ENCODE results near the gene PRSS36. TPM values are rescaled to one million over a fixed set of nuclear protein-coding genes. Genes with fewer than 3 reads are reported as not detected.
A peak's percentile ranks its signal among the peaks of the same experiment; 100 is the strongest.
"Not testable (repeated sequence)": the region's sequence is repeated elsewhere in the genome, so short reads cannot be mapped to it uniquely, and the experiment has no call there.

PRSS36 gene
- total and polyA plus RNA-seq, 10 donors, result 0.70 to 2.6 (median 1.5) TPM; not detected in 1

- Histone ChIP-seq H3K9me3 (no peaks in the 10 kb centered on the region), H3K4me3 (no peak overlapping the region), H3K27ac (no peak overlapping the region), H3K27me3 (replicated peaks in 1 of 7) (no peaks in the 10 kb centered on the region), H3K4me1 (no peaks in the 10 kb centered on the region), H3K36me3 (no peaks in the 10 kb centered on the region)
- WGBS, 5 donors, result 85 to 90% (median 88%) methylated on average over 8 of the region's 8 CpGs
- intact Hi-C loops (cut with DNase I; ENCODE audit: low total_unique reads), result no loop called here
- DNase-seq, result no peak
- TF ChIP-seq POLR2A (IDR thresholded peaks at IDR 0.05), result no peak
- no peak for TF ChIP-seq POLR2AphosphoS5 (IDR thresholded peaks at IDR 0.05)
- no peak for TF ChIP-seq CTCF (IDR thresholded peaks at IDR 0.05 in 8 of 11, conservative IDR thresholded peaks at IDR 0.05 in 3 of 11)
Measured at GRCh38 chr16:31167315-31167714, 17.4 kb upstream of the PRSS36 start.

- Histone ChIP-seq H3K27me3 (replicated peaks in 1 of 7) (peaks cover 0 to 18% (median 0%) of the 10 kb centered on the region in 7 donors), H3K27ac (no peak overlapping the region), H3K4me3 (peak overlapping the region in 1 of 8 donors; percentile 14), H3K9me3 (no peaks in the 10 kb centered on the region), H3K36me3 (no peaks in the 10 kb centered on the region), H3K4me1 (peaks cover 0 to 9% (median 3%) of the 10 kb centered on the region in 6 donors)
- WGBS, 5 donors, result 11 to 34% (median 18%) methylated on average over 8 of the region's 8 CpGs
- TF ChIP-seq POLR2A (IDR thresholded peaks at IDR 0.05) (no peak), POLR2AphosphoS5 (IDR thresholded peaks at IDR 0.05) (no peak), CTCF (IDR thresholded peaks at IDR 0.05 in 8 of 11, conservative IDR thresholded peaks at IDR 0.05 in 3 of 11) (no peak)
- intact Hi-C loops (cut with DNase I; ENCODE audit: low total_unique reads), result no loop called here
- DNase-seq, result no peak
Measured at GRCh38 chr16:31157136-31157535, 7.3 kb upstream of the PRSS36 start.

- H3K27ac ChIP-seq; H3K4me3 ChIP-seq; H3K36me3 ChIP-seq; intact Hi-C loops (cut with DNase I; ENCODE audit: low total_unique reads); DNase-seq; H3K9me3 ChIP-seq: not testable (repeated sequence)
- 47 to 58% (median 52%) methylated on average over 6 of the region's 6 CpGs for WGBS, 5 donors
- H3K27me3 ChIP-seq (replicated peaks in 1 of 7), result peaks cover 0 to 21% (median 0%) of the 10 kb centered on the region in 7 donors
- peaks cover 0 to 22% (median 3%) of the 10 kb centered on the region in 6 donors for H3K4me1 ChIP-seq
Measured at GRCh38 chr16:31150976-31151375, 1.1 kb upstream of the PRSS36 start.

- H3K36me3 ChIP-seq, result no peaks in the 10 kb centered on the region
- H3K27ac ChIP-seq, result no peak overlapping the region
Measured at GRCh38 chr16:31149332-31149731, 534 bp downstream of the PRSS36 start.

More at GRCh38 chr16:31149332-31149731, 534 bp downstream of the PRSS36 start:
- no peaks in the 10 kb centered on the region for H3K9me3 ChIP-seq
- H3K4me3 ChIP-seq, result no peak overlapping the region
- H3K27me3 ChIP-seq (replicated peaks in 1 of 7), result peaks cover 0 to 21% (median 0%) of the 10 kb centered on the region in 7 donors
- DNase-seq, result no peak
- peaks cover 0 to 22% (median 3%) of the 10 kb centered on the region in 6 donors for H3K4me1 ChIP-seq
- WGBS, 5 donors, result 40 to 60% (median 56%) methylated on average over 5 of the region's 5 CpGs
- intact Hi-C loops (cut with DNase I; ENCODE audit: low total_unique reads), result no loop called here
- TF ChIP-seq POLR2A (IDR thresholded peaks at IDR 0.05), result no peak
- TF ChIP-seq POLR2AphosphoS5 (IDR thresholded peaks at IDR 0.05), result no peak
- TF ChIP-seq CTCF (IDR thresholded peaks at IDR 0.05 in 8 of 11, conservative IDR thresholded peaks at IDR 0.05 in 3 of 11), result no peak
